G401.6 (cell line): Measurements from ENCODE around the gene PDLIM5.
"Not testable (repeated sequence)": the region's sequence is repeated elsewhere in the genome, so short reads cannot be mapped to it uniquely, and the experiment has no call there.

Experiments used
- FAIRE-seq: peaks from 2 replicates; lab custom pipeline; 2012; peaks lifted over from hg19 to GRCh38; lab: Jason Lieb, UNC

PDLIM5 gene

GRCh38 chr4:94497690-94498089, 45.9 kb downstream of the PDLIM5 start:
- FAIRE-seq: no peak

DNA sequence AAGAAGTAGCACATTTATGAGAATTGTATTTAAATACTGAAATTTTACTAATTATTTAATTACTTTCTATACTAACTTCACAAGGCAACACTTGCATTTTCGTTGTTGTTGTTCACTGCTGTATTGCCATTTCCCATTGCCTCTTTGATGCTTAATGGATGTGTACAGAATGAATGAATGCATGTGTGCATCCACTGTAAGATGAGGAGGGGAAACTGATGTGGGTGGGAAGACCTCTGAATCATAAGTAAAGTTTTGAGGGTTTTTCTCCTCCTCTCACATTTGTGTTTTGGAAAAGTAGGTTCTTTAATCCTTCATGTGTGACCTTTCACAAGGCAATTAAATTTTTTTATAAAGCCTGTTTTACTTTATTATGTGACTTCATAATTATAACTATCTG, 46.8 kb downstream of the PDLIM5 start:
- no peak for FAIRE-seq

GRCh38 chr4:94500685-94501084, 48.9 kb downstream of the PDLIM5 start:
- no peak for FAIRE-seq

- no peak for FAIRE-seq
These were observed 52.8 kb downstream of the PDLIM5 start for GRCh38 chr4:94504545-94504944.

DNA sequence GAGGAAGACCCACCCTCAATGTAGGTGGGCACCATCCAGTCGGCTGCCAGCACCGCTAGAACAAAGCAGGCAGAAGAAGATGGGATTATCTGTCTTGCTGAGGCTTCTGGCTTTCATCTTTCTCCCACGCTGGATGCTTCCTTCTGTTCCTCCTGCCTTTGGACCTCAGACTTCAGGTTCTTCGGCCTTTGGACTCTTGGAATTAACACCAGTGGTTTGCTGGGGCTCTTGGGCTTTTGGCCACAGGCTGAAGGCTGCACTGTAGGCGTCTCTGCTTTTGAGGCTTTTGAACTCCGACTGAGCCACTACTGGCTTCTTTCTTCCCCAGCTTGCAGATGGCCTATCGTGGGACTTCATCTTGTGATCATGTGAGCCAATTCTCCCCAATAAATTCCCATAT, 55.1 kb downstream of the PDLIM5 start:
- FAIRE-seq: no peak

DNA sequence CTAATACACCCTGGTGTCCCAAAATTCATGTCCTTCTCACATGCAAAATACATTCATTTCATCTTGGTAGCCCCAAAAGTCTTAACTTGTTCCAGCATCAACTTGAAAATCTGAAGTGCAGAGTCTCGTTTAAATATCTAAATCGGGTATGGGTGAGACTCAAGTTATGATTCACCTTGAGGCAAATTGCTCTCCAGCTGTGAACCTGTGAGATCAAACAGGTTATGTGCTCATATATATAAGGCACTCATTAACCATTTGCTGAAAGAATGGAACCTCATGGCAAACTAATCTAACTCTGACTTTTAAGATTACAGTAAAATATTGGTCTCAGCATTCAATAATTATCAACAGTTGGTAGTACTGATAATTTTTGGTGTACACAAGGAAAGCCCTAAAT, 55.5 kb downstream of the PDLIM5 start:
- no peak for FAIRE-seq

GRCh38 chr4:94507708-94508107, 56.0 kb downstream of the PDLIM5 start:
- FAIRE-seq: no peak

DNA sequence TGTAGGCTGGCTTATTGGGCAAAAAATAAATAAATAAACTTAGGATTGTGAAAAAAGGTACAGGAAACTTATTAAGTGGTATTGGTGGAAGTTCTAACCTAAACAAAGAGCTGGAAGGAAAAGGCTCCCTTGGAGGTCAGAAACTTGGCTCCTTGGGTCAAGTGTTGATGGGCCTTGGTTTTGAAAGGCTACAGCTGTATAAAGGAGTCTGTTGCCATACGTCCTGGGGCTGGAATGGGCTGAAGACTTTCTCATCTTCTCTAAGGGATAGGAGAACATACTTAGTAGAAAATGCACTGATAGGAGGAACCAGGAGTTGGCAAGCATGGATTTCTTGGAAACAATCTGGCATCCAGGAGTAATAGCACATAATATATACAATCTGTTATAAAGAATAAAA, 56.6 kb downstream of the PDLIM5 start:
- no peak for FAIRE-seq

GRCh38 chr4:94508806-94509205, 57.1 kb downstream of the PDLIM5 start:
- no peak for FAIRE-seq

DNA sequence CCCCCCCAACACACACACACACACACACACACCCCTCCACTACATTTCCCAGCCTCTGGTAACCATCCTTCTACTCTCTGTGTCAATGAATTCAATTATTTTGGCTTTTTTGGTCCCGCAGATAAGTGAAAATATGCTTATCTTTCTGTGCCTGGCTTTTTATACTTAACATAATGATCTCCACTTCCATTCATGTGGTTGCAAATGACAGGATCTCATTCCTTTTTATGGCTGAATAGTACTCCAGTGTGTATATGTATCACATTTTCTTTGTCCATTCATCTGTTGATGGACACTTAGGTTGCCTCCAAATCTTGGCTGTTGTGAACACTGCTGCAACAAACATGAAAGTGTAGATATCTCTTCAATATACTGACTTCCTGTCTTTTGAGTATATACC, 59.8 kb downstream of the PDLIM5 start:
- FAIRE-seq: no peak

GRCh38 chr4:94513532-94513931, 61.8 kb downstream of the PDLIM5 start:
- FAIRE-seq: not testable (repeated sequence)

DNA sequence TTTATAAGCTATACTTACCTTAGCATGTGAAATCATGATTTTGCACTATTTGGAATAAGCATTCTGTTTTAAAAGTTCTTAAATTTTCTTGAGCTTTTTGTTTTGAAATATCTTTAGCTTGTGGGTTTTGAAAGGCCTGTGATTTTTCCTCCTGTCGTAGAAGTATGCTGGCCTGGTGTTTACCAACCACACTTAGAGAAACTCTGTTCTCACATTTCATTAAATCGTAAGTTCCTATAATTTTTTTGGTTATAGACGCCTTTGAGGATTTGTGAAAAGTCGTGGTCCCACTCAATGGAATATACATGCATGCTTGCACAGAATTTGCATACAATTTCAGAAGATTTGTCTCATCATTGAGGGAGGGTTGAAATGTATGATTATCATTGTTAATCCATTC, 63.6 kb downstream of the PDLIM5 start:
- no peak for FAIRE-seq

DNA sequence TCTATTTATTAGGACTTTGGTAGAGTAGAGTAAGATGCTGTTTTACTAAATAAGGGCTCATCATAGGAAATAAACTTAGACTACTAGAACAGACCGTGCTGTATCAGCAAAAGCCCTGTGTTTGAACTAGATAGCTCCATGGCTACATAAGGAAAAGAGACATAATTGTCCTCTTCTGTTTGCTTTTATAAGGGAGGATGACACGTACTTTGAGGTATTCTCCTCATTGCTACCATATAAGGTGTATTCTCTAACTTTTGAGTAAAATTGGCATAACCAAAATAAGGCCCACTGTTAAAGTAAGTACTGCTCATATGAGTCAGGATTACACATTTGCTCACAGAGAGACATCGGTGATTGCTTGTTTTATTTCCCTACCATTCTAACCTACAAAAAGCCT, 64.3 kb downstream of the PDLIM5 start:
- FAIRE-seq: no peak

DNA sequence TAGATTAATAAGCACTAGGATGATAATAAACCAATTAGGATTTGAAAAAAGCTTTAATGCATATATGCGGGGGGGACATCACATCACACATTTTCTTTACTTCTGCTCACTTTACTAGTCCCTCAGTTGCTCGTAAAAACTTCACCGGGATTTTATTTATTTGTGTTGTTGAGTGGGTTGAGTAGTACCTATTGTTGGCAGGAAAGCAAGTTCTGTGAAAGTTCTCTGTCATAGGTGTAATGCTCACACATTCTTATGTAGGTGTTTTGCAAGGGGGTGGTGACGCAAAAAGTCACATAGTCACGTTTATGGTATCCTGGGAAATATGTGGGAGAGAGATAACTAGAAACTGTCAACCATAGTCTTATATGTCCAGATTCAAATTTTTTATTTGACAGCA, 65.3 kb downstream of the PDLIM5 start:
- no peak for FAIRE-seq

DNA sequence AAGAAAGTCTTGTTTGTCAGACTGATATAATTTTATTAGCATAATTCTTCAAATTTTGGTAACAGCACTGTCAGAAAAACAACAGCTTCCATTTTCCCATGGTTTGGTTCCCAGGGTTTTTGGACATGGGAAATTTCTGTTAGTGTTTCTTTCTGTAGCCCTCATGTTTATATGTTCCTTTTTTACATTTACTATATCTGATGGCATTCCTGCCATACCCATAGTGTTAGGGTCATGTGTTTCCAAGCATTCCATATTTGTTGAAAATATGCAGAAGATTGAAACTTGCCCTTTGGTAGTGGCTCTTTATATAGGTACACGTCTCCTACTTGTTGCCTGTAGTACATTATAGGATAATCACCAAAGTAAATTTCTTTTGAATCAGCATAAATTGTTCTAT, 65.8 kb downstream of the PDLIM5 start:
- no peak for FAIRE-seq

DNA sequence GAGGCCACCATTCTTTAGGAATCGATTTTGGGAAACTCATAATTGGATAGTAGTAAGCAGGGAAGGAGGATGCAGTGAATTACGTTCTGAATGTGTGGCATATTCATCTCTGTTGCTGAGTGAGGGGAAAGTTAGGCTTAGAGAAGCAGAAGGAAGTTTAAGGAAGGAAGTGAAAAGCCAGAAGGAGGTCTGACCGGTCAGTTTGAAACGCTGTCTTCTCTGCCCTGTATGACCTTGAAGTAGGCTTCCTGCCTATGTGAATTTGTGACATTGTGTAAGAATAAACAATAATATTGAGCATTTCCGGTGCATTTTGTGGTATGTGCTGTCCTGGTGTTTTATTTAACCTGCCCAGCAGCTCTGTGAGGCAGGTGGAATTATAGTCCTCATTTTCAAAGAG, 67.3 kb downstream of the PDLIM5 start:
- FAIRE-seq: no peak

- FAIRE-seq: no peak
These were observed 68.4 kb downstream of the PDLIM5 start for GRCh38 chr4:94519925-94520789.

- FAIRE-seq: no peak
These were observed 71.4 kb downstream of the PDLIM5 start for GRCh38 chr4:94523033-94523580.

DNA sequence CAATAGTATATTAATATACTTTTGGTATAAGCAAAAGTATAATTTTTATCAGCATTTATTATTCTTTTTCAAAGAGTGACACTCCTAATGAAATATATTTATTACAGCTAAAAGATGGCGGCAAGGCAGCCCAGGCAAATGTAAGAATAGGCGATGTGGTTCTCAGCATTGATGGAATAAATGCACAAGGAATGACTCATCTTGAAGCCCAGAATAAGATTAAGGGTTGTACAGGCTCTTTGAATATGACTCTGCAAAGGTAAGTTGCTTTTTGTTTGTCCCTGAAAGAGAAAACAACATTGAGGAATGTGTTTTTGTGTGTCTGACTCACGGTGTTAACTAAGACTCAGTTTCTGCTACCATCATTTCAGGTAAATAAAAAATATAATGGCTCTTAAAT, 71.9 kb downstream of the PDLIM5 start:
- FAIRE-seq: no peak

GRCh38 chr4:94525993-94526728, 74.4 kb downstream of the PDLIM5 start:
- no peak for FAIRE-seq

GRCh38 chr4:94527556-94528233, 76.0 kb downstream of the PDLIM5 start:
- FAIRE-seq: no peak

DNA sequence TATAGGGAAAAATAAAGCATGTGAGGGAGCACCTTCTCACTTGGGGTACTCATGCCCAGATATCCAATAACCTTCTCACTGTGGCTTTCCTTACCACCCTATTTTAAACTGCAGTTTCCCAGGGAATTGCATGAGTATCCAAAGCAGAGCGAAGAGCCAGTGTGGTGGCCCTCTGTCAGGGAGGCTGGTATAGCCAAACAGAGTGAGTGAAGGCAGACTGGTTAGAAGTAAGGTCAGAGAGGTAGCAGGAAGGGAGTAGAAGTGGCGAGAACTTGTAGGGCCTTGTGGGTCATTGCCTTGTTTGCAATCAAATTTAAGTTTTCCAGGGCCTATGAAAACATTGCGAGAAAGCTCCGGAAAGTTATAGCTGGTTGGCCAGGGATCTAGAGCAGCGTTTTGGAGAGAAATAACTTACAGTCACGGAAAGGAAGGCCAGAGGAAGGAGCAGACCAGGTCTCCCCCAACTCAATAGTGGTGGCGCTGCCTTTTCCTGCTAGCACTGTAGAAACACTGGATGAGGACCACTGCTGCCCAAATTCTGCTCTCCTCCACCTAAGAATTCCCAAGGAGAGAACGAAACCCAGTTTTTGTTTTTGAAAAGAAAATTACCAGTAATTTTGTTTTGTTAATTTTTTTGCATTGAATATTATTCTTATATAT, 77.2 kb downstream of the PDLIM5 start:
- no peak for FAIRE-seq
